IMR-90 (cell line): ENCODE results near the gene UGT8. TPM values are rescaled to one million over a fixed set of nuclear protein-coding genes. Genes with fewer than 3 reads are reported as not detected.

Experiments used
- ATAC-seq: fragments of 200-7000 bp; cut with Tn5 transposase; 2 replicates; pipeline ENCODE4 v1.9.1; 2020; ENCODE audit warnings: low read depth, mild to moderate bottlenecking, moderate library complexity
- BruUV-seq: library from RNA; stranded (reverse); fragments of 400-500 nt; replicated peaks from 2 replicates; lab custom pipeline; 2021; lab: Mats Ljungman, UMichigan
- CTCF ChIA-PET: fragments of 300-600 bp; formaldehyde crosslinking; extraction: SDS; loops from one replicate; lab custom pipeline; 2021; ENCODE audit warnings: antibody characterized with exemption; lab: Yijun Ruan, JAX
- POLR2A ChIA-PET: fragments of 300-600 bp; sonication (Branson Sonifier 250); formaldehyde crosslinking; loops from one replicate; lab custom pipeline; 2022; ENCODE audit warnings: antibody characterized with exemption; ENCODE audit not compliant: unreplicated experiment; lab: Charles Lee
- DNase-seq: peaks from one replicate; pipeline ENCODE4 v3.0.0; 2013
- H2AFZ ChIP-seq: replicated peaks from 2 replicates; pipeline ENCODE3; 2013; ENCODE audit warnings: low read length, mild to moderate bottlenecking; ENCODE audit not compliant: poor library complexity
- H2AK5ac ChIP-seq: 2 replicates; pipeline ENCODE4 v1.6.1; 2013; ENCODE audit warnings: low read depth, low read length, inconsistent platforms
- H2AK9ac ChIP-seq: replicated peaks from 2 replicates; pipeline ENCODE3; 2013; ENCODE audit warnings: mild to moderate bottlenecking, low read depth, low read length, moderate library complexity; ENCODE audit not compliant: poor library complexity
- H2BK120ac ChIP-seq: 2 replicates; pipeline ENCODE4 v1.6.1; 2013; ENCODE audit warnings: low read depth, low read length, inconsistent platforms
- H2BK15ac ChIP-seq: 3 replicates; pipeline ENCODE4 v1.6.1; 2013; ENCODE audit warnings: low read depth, low read length, inconsistent platforms
- H2BK20ac ChIP-seq: 2 replicates; pipeline ENCODE4 v1.6.1; 2013; ENCODE audit warnings: low read depth, mild to moderate bottlenecking, inconsistent platforms, low read length, moderate library complexity
- H2BK5ac ChIP-seq: 2 replicates; pipeline ENCODE4 v1.6.1; 2013; ENCODE audit warnings: mild to moderate bottlenecking, low read depth, low read length, inconsistent platforms; ENCODE audit not compliant: poor library complexity, severe bottlenecking
- H3K14ac ChIP-seq: replicated peaks from 2 replicates; pipeline ENCODE4 v1.6.1; 2013; ENCODE audit warnings: low read depth, low read length, inconsistent platforms
- H3K18ac ChIP-seq: 2 replicates; pipeline ENCODE4 v1.6.1; 2013; ENCODE audit warnings: low read depth, low read length, control low read depth
- H3K23ac ChIP-seq: 2 replicates; pipeline ENCODE4 v1.6.1; 2013; ENCODE audit warnings: low read depth, low read length, inconsistent platforms
- H3K27ac ChIP-seq: 2 replicates; pipeline ENCODE4 v1.5.1; 2013; ENCODE audit warnings: mild to moderate bottlenecking, control low read depth, low read length; ENCODE audit not compliant: insufficient read depth
- H3K27me3 ChIP-seq: 2 replicates; pipeline ENCODE4 v1.6.1; 2013; ENCODE audit warnings: low read length; ENCODE audit not compliant: control insufficient read depth, insufficient read depth
- H3K36me3 ChIP-seq: 2 replicates; pipeline ENCODE4 v1.6.1; 2013; ENCODE audit warnings: low read length, mixed read lengths; ENCODE audit not compliant: control insufficient read depth, insufficient read depth
- H3K4ac ChIP-seq: 2 replicates; pipeline ENCODE4 v1.6.1; 2013; ENCODE audit warnings: low read depth, low read length, inconsistent platforms
- H3K4me1 ChIP-seq: 2 replicates; pipeline ENCODE4 v1.6.1; 2013; ENCODE audit warnings: low read length, mixed read lengths; ENCODE audit not compliant: control insufficient read depth, insufficient read depth
- H3K4me2 ChIP-seq: 2 replicates; pipeline ENCODE4 v1.6.1; 2013; ENCODE audit warnings: low read depth, mild to moderate bottlenecking, control low read depth, low read length, moderate library complexity
- H3K4me3 ChIP-seq: 2 replicates; pipeline ENCODE4 v1.5.1; 2013; ENCODE audit warnings: low read depth, mild to moderate bottlenecking, control low read depth, low read length, moderate library complexity; ENCODE audit not compliant: insufficient read depth
- H3K56ac ChIP-seq: 2 replicates; pipeline ENCODE4 v1.6.1; 2013; ENCODE audit warnings: low read length, inconsistent platforms; ENCODE audit not compliant: insufficient read depth; ENCODE audit errors: extremely low read depth
- H3K79me1 ChIP-seq, 2 experiments: 2 replicates each; pipeline ENCODE4 v1.6.1; 2013; ENCODE audit warnings: low read length in 2 of 2, inconsistent platforms in 1 of 2, low read depth in 1 of 2
- H3K9ac ChIP-seq: 2 replicates; pipeline ENCODE4 v1.6.1; 2013; ENCODE audit warnings: low read depth, low read length, control low read depth
- H3K9me1 ChIP-seq: 2 replicates; pipeline ENCODE4 v1.6.1; 2013; ENCODE audit warnings: low read length, inconsistent platforms; ENCODE audit not compliant: insufficient read depth
- H3K9me3 ChIP-seq: 2 replicates; pipeline ENCODE4 v1.6.1; 2013; ENCODE audit warnings: low read length; ENCODE audit not compliant: control insufficient read depth, insufficient read depth
- H4K20me1 ChIP-seq: 2 replicates; pipeline ENCODE4 v1.6.1; 2013; ENCODE audit warnings: low read length, inconsistent platforms; ENCODE audit not compliant: insufficient read depth
- H4K5ac ChIP-seq: 2 replicates; pipeline ENCODE4 v1.6.1; 2013; ENCODE audit warnings: mild to moderate bottlenecking, low read depth, low read length, control low read depth
- H4K8ac ChIP-seq, 2 experiments: 2 replicates each; pipeline ENCODE4 v1.6.1; 2013; ENCODE audit warnings: low read depth in 2 of 2, low read length in 2 of 2, control low read depth in 1 of 2, inconsistent platforms in 1 of 2
- H4K91ac ChIP-seq: 2 replicates; pipeline ENCODE4 v1.6.1; 2013; ENCODE audit warnings: low read depth, low read length, inconsistent platforms; ENCODE audit not compliant: insufficient read depth
- BHLHE40 ChIP-seq: fragments of 150-350 bp; IDR thresholded peaks from 2 replicates; pipeline ENCODE4 v1.6.1; 2016; ENCODE audit warnings: mild to moderate bottlenecking, low read depth, low read length
- CEBPB ChIP-seq: IDR thresholded peaks from 2 replicates; pipeline ENCODE4 v1.6.1; 2012; ENCODE audit warnings: low read depth, low read length, improper control_type of control experiment
- CHD1 ChIP-seq: IDR thresholded peaks from 2 replicates; pipeline ENCODE4 v1.6.1; 2012; ENCODE audit warnings: low read depth, low read length, improper control_type of control experiment
- MAFK ChIP-seq: IDR thresholded peaks from 2 replicates; pipeline ENCODE4 v1.6.1; 2012; ENCODE audit warnings: low read depth, low read length, improper control_type of control experiment
- MAZ ChIP-seq: IDR thresholded peaks from 2 replicates; pipeline ENCODE4 v1.6.1; 2012; ENCODE audit warnings: low read depth, mild to moderate bottlenecking, low read length, improper control_type of control experiment, moderate library complexity, borderline replicate concordance
- MXI1 ChIP-seq: IDR thresholded peaks from 2 replicates; pipeline ENCODE4 v1.6.1; 2012; ENCODE audit warnings: low read depth, mild to moderate bottlenecking, low read length, moderate library complexity, borderline replicate concordance
- POLR2A ChIP-seq: IDR thresholded peaks from 2 replicates; pipeline ENCODE4 v1.6.1; 2012; ENCODE audit warnings: mild to moderate bottlenecking, low read depth, low read length
- RAD21 ChIP-seq: IDR thresholded peaks from 2 replicates; pipeline ENCODE4 v1.6.1; 2012; ENCODE audit warnings: low read length, improper control_type of control experiment
- RCOR1 ChIP-seq: IDR thresholded peaks from 2 replicates; pipeline ENCODE4 v1.6.1; 2012; ENCODE audit warnings: mild to moderate bottlenecking, low read length, improper control_type of control experiment; ENCODE audit not compliant: insufficient replicate concordance
- SMC3 ChIP-seq: fragments of 150-350 bp; IDR thresholded peaks from 2 replicates; pipeline ENCODE4 v1.6.1; 2016; ENCODE audit warnings: low read depth, mild to moderate bottlenecking, antibody characterized with exemption, low read length, moderate library complexity
- WGBS, 2 experiments: methylation state at CpG; one replicate each; pipeline versions ENCODE4 v1.1.5 to v1.1.7; 2013; ENCODE audit warnings: missing lambda C conversion rate in 2 of 2; ENCODE audit not compliant: insufficient read length in 1 of 2; ENCODE audit errors: extremely low coverage in 2 of 2; 5-methylcytosine and 5-hydroxymethylcytosine counted together
- dilution Hi-C: fragments of 300-500 bp; cut with HindIII; formaldehyde crosslinking; loops from one replicate; pipeline ENCODE4 v1.14.3; 2018; ENCODE audit warnings: low sequenced_read_pairs; ENCODE audit not compliant: unreplicated experiment
- in situ Hi-C: fragments of 300-500 bp; cut with MboI; formaldehyde crosslinking; loops from 3 replicates; pipeline ENCODE4 v1.14.3; 2019; ENCODE audit warnings: low sequenced_read_pairs, inconsistent platforms, mixed read lengths
- intact Hi-C: fragments of 100-400 bp; cut with micrococcal nuclease; formaldehyde crosslinking; loops from 2 replicates; pipeline ENCODE4 v1.10.0; 2022
- polyA plus RNA-seq, 3 experiments: library from polyadenylated mRNA; depleted of rRNA; stranded (reverse); fragments of >200 nt; gene quantifications; 2 replicates each; pipeline ENCODE4 v1.2.3, GENCODE V29; 2012; ENCODE audit warnings: low replicate concordance in 1 of 3
- total RNA-seq: library from RNA; depleted of rRNA; stranded (reverse); fragments of >200 nt; gene quantifications from 2 replicates; pipeline ENCODE4 v1.2.3, GENCODE V29; 2012
- TF ChIP-seq, protein P1 (sequence below): conservative IDR thresholded peaks from 2 replicates; pipeline ENCODE4 v1.5.1; 2012; ENCODE audit warnings: mild to moderate bottlenecking, low read depth, low read length, improper control_type of control experiment
- TF ChIP-seq, protein P2 (sequence below): fragments of 150-350 bp; IDR thresholded peaks from 2 replicates; pipeline ENCODE4 v1.6.1; 2016; ENCODE audit warnings: low read depth, mild to moderate bottlenecking, low read length, moderate library complexity, borderline replicate concordance
- TF ChIP-seq, protein P3 (sequence below): fragments of 150-350 bp; IDR thresholded peaks from 2 replicates; pipeline ENCODE4 v1.6.1; 2017; ENCODE audit warnings: mild to moderate bottlenecking, antibody characterized with exemption, low read length, low read depth

Gene UGT8
- total and polyA plus RNA-seq, 2 of the 4 experiments (the other 2 are of a cell fraction) = not detected

- Histone ChIP-seq H3K56ac (no peak overlapping the region), H3K4me2 (no peak overlapping the region), H2AK9ac (no peak overlapping the region), H2AFZ (no peak overlapping the region), H3K4me3 (no peak overlapping the region), H3K9ac (no peak overlapping the region), H3K4ac (no peak overlapping the region), H4K91ac (no peak overlapping the region), H2AK5ac (no peak overlapping the region), H2BK20ac (no peak overlapping the region), H3K27ac (no peak overlapping the region), H3K9me1 (no peaks in the 10 kb centered on the region), H3K14ac (no peak overlapping the region), H3K36me3 (no peaks in the 10 kb centered on the region), H3K79me1 (no peaks in the 10 kb centered on the region), H3K23ac (no peak overlapping the region), H4K20me1 (no peaks in the 10 kb centered on the region), H2BK120ac (no peak overlapping the region), H3K18ac (no peak overlapping the region), H3K4me1 (no peaks in the 10 kb centered on the region), H4K5ac (no peak overlapping the region), H2BK5ac (no peak overlapping the region), H3K27me3 (no peaks in the 10 kb centered on the region), H3K9me3 (peaks cover 2% of the 10 kb centered on the region; the same call in 1 of the 2 replicates), H2BK15ac (no peak overlapping the region), H4K8ac (no peak overlapping the region)
- no TSS peak for BruUV-seq
- ChIA-PET POLR2A (no interaction called here), CTCF (no interaction called here)
- ATAC-seq = no peak
- 50% methylated on average over 1 of the region's 1 CpG; no CpG with 5 or more reads in 1 of the 2 experiments for whole genome bisulfite sequencing, 2 experiments
- TF ChIP-seq POLR2A = no peak
- no peak for TF ChIP-seq MAZ
- no peak for TF ChIP-seq RCOR1
- no peak for TF ChIP-seq MAFK
- TF ChIP-seq, protein P1, sequence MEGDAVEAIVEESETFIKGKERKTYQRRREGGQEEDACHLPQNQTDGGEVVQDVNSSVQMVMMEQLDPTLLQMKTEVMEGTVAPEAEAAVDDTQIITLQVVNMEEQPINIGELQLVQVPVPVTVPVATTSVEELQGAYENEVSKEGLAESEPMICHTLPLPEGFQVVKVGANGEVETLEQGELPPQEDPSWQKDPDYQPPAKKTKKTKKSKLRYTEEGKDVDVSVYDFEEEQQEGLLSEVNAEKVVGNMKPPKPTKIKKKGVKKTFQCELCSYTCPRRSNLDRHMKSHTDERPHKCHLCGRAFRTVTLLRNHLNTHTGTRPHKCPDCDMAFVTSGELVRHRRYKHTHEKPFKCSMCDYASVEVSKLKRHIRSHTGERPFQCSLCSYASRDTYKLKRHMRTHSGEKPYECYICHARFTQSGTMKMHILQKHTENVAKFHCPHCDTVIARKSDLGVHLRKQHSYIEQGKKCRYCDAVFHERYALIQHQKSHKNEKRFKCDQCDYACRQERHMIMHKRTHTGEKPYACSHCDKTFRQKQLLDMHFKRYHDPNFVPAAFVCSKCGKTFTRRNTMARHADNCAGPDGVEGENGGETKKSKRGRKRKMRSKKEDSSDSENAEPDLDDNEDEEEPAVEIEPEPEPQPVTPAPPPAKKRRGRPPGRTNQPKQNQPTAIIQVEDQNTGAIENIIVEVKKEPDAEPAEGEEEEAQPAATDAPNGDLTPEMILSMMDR = no peak
- TF ChIP-seq, protein P2, sequence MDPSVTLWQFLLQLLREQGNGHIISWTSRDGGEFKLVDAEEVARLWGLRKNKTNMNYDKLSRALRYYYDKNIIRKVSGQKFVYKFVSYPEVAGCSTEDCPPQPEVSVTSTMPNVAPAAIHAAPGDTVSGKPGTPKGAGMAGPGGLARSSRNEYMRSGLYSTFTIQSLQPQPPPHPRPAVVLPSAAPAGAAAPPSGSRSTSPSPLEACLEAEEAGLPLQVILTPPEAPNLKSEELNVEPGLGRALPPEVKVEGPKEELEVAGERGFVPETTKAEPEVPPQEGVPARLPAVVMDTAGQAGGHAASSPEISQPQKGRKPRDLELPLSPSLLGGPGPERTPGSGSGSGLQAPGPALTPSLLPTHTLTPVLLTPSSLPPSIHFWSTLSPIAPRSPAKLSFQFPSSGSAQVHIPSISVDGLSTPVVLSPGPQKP = no peak
- no peak for TF ChIP-seq SMC3
- TF ChIP-seq CEBPB = no peak
- no peak for TF ChIP-seq CHD1
- no peak for TF ChIP-seq BHLHE40
- TF ChIP-seq MXI1 = no peak
- TF ChIP-seq, protein P3, sequence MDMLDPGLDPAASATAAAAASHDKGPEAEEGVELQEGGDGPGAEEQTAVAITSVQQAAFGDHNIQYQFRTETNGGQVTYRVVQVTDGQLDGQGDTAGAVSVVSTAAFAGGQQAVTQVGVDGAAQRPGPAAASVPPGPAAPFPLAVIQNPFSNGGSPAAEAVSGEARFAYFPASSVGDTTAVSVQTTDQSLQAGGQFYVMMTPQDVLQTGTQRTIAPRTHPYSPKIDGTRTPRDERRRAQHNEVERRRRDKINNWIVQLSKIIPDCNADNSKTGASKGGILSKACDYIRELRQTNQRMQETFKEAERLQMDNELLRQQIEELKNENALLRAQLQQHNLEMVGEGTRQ = no peak
- TF ChIP-seq RAD21 = no peak
- in situ Hi-C loops (no loop called here), intact Hi-C loops (no loop called here), dilution Hi-C loops (no loop called here)
- no peak for DNase-seq
Observed at GRCh38 chr4:114561590-114561989, 37.0 kb upstream of the UGT8 start.
